ENCODE data around the gene RUSC1. TPM values are rescaled to one million over a fixed set of nuclear protein-coding genes. Genes with fewer than 3 reads are reported as not detected.
"Not testable (repeated sequence)": the region's sequence is repeated elsewhere in the genome, so short reads cannot be mapped to it uniquely, and the experiment has no call there.

The RUSC1 gene
- polyA plus RNA-seq (2013, experiment 1 of 2; ENCODE audit: insufficient read length) = 27.8 TPM
- polyA plus RNA-seq (2013, experiment 2 of 2; ENCODE audit: insufficient read length) = 31.9 TPM

GRCh38 chr1:155320661-155321617, at the start of gene RUSC1:
TSS of gene RUSC1 (plus strand) at chr1:155320894. CDS start at chr1:155321774, 880 bp downstream.
- peak; percentile 62 for DNase-seq

DNA sequence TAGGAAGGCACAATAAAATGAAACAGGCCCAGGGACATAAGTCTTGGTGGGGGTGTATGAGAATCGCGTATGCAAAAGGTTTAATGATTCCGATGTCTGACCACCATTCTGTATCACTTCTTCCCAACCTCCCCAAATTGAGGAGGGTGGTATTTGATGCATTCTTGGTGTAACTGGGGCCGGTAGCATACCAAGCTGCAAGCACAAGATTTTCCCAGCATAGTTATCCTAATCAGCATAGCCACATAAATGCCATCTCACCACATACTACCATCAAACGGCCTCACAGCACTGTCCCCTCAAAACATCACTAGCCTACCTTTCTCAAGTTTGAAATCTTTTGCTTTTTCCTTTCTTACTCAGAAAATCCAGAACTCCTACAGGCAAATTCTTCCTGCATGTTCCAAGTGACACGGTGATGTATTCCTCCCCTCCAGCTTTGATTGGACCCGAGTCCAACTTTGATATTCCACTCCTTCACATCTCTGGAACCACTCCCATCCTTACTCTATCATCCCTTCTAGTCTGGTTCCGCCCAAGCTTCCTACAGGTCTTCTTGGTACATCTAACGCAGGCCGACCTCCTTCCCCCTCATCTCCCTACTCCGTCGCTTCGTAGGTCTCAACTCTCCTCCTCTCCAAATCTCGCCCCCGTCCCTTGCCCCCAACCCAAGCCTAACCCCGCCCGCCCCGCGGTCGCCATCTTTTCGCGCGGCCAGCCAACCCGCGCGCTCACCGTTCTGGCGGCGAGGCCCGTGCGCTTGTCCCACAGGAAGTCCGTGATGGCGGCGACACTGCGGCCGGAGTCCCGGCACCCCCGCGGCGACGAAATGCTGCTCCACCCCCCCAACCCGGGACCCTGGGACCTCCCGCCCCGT, 48.0 kb upstream of the RUSC1 start:
- peak; percentile 50 for DNase-seq

GRCh38 chr1:155273343-155274245, 47.1 kb upstream of the RUSC1 start, which contains the start of gene CLK2:
TSS of gene CLK2 (minus strand) at chr1:155273504. CDS start at chr1:155270977, 2,527 bp downstream.
- peak; percentile 95 for DNase-seq

DNA sequence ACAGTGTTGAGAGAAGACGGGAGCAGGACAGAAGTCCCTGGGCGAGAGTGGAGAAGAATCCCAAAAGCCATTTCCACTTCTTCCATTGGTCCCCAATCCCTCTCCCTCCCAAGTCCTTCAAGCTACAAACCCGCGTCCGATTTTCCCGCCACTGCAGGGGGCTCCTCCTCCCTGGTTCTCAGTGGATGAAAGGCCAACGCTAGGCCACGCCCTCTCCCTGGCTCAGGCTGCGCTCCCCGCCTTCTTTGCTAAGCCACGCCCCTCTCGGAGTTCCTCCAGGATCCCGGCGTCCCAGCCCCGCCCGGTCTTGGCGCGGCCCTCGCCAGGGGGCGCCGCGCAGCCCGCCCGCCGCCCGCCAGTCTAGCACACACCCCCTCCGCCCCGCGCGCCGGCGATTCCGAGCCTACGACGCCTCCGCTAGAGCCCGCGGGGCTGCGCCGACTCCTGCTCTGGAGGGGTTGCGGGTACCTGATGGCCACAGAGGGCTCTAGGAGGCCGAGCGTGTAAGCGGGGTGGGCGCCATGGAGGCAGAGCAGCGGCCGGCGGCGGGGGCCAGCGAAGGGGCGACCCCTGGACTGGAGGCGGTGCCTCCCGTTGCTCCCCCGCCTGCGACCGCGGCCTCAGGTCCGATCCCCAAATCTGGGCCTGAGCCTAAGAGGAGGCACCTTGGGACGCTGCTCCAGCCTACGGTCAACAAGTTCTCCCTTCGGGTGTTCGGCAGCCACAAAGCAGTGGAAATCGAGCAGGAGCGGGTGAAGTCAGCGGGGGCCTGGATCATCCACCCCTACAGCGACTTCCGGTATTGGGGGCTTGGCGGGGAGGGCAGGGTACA, 43.4 kb upstream of the RUSC1 start, which contains the start of gene HCN3:
HCN3 (plus strand) TSS at position 394 of the 832 bp plus-strand sequence; CDS start at position 522, 128 bp downstream.
- DNase-seq = peak; percentile 93

DNA sequence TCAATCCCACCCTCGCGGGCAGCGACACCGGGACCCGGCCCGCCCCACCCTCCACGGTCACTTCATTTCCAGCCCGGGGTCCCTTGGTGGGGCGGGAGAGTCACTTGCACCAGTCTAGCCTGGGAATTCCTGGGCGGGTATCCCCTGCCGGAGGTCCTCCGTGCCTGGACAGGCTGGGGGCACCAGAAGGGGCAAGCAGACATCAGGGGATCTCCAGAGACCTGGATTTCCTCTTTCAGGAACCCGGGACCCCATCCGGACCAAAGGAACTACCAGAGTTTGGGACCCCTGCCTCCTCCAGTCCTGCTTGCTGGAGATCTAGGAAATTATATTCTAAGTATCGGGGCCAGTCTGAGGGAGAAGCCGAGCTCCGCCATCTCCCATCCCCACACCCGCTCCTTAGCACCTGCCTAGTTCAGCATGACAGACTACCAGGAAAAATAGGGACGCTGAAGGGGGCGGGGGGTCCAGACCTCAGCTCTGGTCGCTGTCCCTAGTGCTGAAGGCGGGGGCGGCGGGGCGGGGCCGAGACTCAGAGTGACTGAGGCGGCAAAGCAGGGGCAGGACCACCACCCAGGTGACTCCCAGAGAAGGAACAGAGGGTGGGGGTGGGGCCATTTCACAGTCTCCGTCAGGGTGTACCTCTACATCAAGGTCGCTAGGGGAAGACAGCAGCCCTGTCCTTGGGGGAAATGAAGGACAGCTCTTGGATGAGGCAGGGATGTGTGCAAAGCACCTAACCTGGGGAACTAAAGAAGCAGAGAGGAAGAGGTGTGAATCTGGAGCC, 42.6 kb upstream of the RUSC1 start:
- peak; percentile 16 for DNase-seq

GRCh38 chr1:155278689-155279160, 42.0 kb upstream of the RUSC1 start:
- no peak for DNase-seq

GRCh38 chr1:155279268-155279667, 41.4 kb upstream of the RUSC1 start:
- DNase-seq = no peak

GRCh38 chr1:155282488-155283091, 38.1 kb upstream of the RUSC1 start:
- DNase-seq = no peak

GRCh38 chr1:155284476-155284875, 36.2 kb upstream of the RUSC1 start:
- no peak for DNase-seq

GRCh38 chr1:155285063-155285462, 35.6 kb upstream of the RUSC1 start:
- no peak for DNase-seq

DNA sequence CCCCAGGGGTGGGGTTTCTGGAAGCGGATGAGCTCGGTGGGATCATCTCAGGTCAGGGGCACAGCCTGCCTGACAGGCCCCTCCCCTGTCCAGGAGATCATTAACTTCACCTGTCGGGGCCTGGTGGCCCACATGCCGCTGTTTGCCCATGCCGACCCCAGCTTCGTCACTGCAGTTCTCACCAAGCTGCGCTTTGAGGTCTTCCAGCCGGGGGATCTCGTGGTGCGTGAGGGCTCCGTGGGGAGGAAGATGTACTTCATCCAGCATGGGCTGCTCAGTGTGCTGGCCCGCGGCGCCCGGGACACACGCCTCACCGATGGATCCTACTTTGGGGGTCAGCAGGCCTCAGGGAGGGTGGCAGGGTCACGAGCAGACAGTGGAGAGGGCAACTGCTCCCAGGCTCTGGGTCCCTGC, 35.1 kb upstream of the RUSC1 start:
- no peak for DNase-seq

- DNase-seq = no peak
Observed at GRCh38 chr1:155286544-155286943, 34.1 kb upstream of the RUSC1 start.

DNA sequence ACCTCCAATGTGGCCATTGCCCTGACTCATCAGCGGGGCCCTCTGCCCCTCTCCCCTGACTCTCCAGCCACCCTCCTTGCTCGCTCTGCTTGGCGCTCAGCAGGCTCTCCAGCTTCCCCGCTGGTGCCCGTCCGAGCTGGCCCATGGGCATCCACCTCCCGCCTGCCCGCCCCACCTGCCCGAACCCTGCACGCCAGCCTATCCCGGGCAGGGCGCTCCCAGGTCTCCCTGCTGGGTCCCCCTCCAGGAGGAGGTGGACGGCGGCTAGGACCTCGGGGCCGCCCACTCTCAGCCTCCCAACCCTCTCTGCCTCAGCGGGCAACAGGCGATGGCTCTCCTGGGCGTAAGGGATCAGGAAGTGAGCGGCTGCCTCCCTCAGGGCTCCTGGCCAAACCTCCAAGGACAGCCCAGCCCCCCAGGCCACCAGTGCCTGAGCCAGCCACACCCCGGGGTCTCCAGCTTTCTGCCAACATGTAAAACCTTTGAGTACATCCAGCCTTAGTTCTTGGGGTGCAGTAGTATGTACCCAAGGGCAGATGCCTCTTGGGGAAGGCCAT, 32.6 kb upstream of the RUSC1 start:
- DNase-seq = no peak

DNA sequence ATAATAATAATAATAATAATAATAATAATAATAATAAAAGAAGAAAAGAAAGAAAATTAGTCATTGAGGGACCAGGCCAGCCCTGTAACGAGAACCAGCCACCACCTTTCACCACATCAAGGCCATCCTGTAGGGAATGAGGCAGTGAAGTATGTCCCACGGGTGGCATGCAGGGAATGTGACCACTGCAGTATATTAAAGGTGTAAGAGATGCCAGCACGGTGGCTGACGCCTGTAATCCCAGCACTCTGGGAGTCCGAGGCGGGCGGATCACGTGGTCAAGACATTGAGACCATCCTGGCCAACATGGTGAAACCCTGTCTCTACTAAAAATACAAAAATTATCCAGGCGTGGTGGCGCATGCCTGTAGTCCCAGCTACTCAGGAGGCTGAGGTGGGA, 29.7 kb upstream of the RUSC1 start:
- DNase-seq = not testable (repeated sequence)

GRCh38 chr1:155293086-155293749, 27.5 kb upstream of the RUSC1 start:
- no peak for DNase-seq

DNA sequence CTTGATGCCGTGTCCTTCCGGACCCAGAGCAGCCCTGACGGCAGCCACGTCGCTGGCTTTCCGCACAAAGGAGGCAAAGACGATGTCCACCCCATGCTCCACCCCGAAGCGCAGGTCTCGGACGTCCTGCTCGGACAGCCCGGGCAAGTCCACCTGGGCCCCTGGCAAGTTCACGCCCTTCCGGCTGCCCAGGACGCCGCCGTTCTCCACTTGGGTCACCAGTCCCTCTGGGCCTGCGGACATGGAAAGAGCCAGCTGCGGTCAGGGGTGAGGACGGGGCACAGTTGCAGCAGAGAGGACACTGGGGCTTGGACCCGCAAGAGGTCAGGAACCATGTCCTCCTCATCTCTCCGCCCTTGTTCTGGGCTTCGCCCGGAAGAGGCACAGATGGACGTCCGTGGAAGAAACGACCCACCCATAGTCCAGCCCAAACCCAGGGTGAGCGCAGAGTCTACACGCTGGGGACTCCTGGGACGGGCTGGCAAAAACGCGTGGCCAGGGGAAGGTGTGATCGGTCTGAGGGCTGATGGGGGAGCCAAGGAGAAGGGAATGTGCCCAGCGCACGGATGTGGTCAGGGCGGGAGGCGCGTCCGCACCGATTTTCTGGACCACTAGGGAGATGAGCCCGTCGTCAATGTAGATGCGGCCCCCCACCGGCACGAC, 26.0 kb upstream of the RUSC1 start:
- DNase-seq = no peak

DNA sequence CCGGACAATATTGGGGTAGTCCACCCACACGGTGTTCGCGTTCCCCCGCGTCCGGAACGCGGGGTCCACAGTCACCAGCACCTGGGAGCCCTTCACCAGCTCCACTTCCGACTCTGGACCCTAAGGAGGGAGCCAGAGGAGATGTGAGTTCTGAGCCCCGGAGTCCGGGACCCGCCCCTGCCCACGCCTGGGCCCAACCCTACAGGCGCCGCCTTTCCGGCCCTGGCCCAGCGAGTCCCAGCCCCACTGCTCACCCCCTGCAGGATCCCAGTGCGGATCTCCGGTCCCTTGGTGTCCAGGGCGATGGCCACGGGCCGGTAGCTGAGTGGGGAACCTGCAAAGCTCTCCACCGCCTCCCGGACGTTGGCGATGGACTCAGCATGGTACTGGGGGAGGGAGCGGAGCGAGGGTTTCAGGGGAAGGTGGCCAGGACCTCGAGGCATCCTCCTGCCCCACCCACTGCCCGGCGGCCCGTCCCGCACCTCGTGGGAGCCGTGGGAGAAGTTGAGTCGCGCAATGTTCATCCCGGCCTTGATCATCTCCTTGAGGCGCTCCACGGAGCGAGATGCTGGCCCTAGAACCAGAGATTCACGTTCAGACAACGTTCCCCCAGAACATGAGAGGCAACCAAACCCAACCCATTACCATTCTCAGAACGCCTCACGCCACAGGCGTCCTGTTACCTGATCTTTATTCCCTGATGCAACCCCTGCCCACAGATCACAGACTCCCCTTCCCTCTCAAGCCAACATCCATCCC, 25.3 kb upstream of the RUSC1 start:
- DNase-seq = no peak
